H1 (cell line): ENCODE data around the gene SLC25A45. TPM values are rescaled to one million over a fixed set of nuclear protein-coding genes. Genes with fewer than 3 reads are reported as not detected.

Experiments used
- CHD7 ChIP-seq: fragments of 300-600 bp; sonication (generic); IDR thresholded peaks from 2 replicates; pipeline ENCODE4 v1.7.1; 2012; ENCODE audit warnings: low read length, moderate library complexity, mild to moderate bottlenecking, inconsistent platforms; ENCODE audit not compliant: insufficient replicate concordance
- E2F6 ChIP-seq: IDR thresholded peaks from 2 replicates; pipeline ENCODE4 v1.6.1; 2012; ENCODE audit warnings: inconsistent platforms
- HDAC6 ChIP-seq: IDR thresholded peaks from one replicate; pipeline ENCODE4 v1.7.1; 2012; ENCODE audit warnings: low read depth, mild to moderate bottlenecking, inconsistent platforms, low read length, moderate library complexity
- KDM5A ChIP-seq: fragments of 200-600 bp; IDR thresholded peaks from 2 replicates; pipeline ENCODE4 v1.7.1; 2012; ENCODE audit warnings: mild to moderate bottlenecking, low read length, inconsistent platforms, mixed read lengths
- RAD21 ChIP-seq, 2 experiments: IDR thresholded peaks in 1 of 2; conservative IDR thresholded peaks in 1 of 2; 2 replicates each; pipeline ENCODE4 v1.6.1; 2011; ENCODE audit warnings: low read depth in 2 of 2, low read length in 2 of 2, improper control_type of control experiment in 1 of 2, inconsistent platforms in 1 of 2, mild to moderate bottlenecking in 1 of 2, moderate library complexity in 1 of 2
- RNF2 ChIP-seq: fragments of 200-900, 300-1000 bp; sonication (generic); IDR thresholded peaks from 2 replicates; pipeline ENCODE4 v1.7.1; 2016; ENCODE audit warnings: borderline replicate concordance, low read depth, mild to moderate bottlenecking, antibody characterized with exemption, low read length; ENCODE audit not compliant: poor library complexity, severe bottlenecking; ENCODE audit errors: missing control alignments
- SP2 ChIP-seq: IDR thresholded peaks from 2 replicates; pipeline ENCODE4 v1.6.1; 2012; ENCODE audit warnings: mild to moderate bottlenecking, low read length, inconsistent platforms
- USF2 ChIP-seq: IDR thresholded peaks from 2 replicates; pipeline ENCODE4 v1.6.1; 2011; ENCODE audit warnings: low read length, improper control_type of control experiment
- ZNF274 ChIP-seq: IDR thresholded peaks from 2 replicates; pipeline ENCODE4 v1.7.0; 2012; ENCODE audit warnings: low read length, borderline replicate concordance; ENCODE audit errors: extremely low read depth
- polyA plus RNA-seq, 7 experiments: library from polyadenylated mRNA; depleted of rRNA in 3 of 7; stranded (reverse) in 5 of 7; unstranded in 2 of 7; fragments of >200 nt in 5 of 7; fragments of 200-250 nt in 2 of 7; gene quantifications; 1 replicate in 5 of 7; 2 replicates in 1 of 7; 4 replicates in 1 of 7; pipeline versions ENCODE4 v1.2.1 to v1.2.3, GENCODE V29; 2011 to 2013; ENCODE audit warnings: missing spikeins in 2 of 7, mixed read lengths in 2 of 7
- total RNA-seq: library from RNA; stranded (reverse); fragmentation: NEBNext Ultra II Directional; extraction: Animal tissue kit (Norgen Biotek cat#: 25700); gene quantifications from 2 replicates; pipeline ENCODE4 v1.2.1, GENCODE V29; 2021

The SLC25A45 gene
- total and polyA plus RNA-seq, 2 of the 8 experiments (the other 6 are each of a cell fraction or from before 2014, with no cell fraction given): 0.54 to 0.59 TPM

GRCh38 chr11:65388731-65389130, 6.3 kb upstream of the SLC25A45 start (continued):
- TF ChIP-seq CHD7 (no peak), SP2 (no peak), KDM5A (no peak), RNF2 (no peak), RAD21 (IDR thresholded peaks at IDR 0.05 in 1 of 2, conservative IDR thresholded peaks at IDR 0.05 in 1 of 2; ENCODE audit: low read depth in 2 of 2, low read length in 2 of 2) (no peak), HDAC6 (no peak), USF2 (no peak), E2F6 (no peak), ZNF274 (no peak)
